Left ventricle myocardium inferior (tissue), 1 donor: ENCODE measurements around the gene MDFI. TPM values are rescaled to one million over a fixed set of nuclear protein-coding genes. Genes with fewer than 3 reads are reported as not detected.

ENCODE experiments used
- DNase-seq: peaks from one replicate; pipeline ENCODE4 v3.0.0-alpha.2; 2020
- H3K27ac ChIP-seq: fragments of 200-600 bp; replicated peaks from 2 replicates; pipeline ENCODE4 v1.8.0; 2021
- H3K27me3 ChIP-seq: fragments of 200-600 bp; 2 replicates; pipeline ENCODE4 v1.8.0; 2021; ENCODE audit warnings: low read depth
- H3K36me3 ChIP-seq: fragments of 200-600 bp; 2 replicates; pipeline ENCODE4 v1.8.0; 2021
- H3K4me1 ChIP-seq: fragments of 200-600 bp; 2 replicates; pipeline ENCODE4 v1.8.0; 2021
- H3K4me3 ChIP-seq: fragments of 200-600 bp; 2 replicates; pipeline ENCODE4 v1.8.0; 2021; ENCODE audit warnings: mild to moderate bottlenecking, moderate library complexity
- H3K9me3 ChIP-seq: fragments of 200-600 bp; replicated peaks from 2 replicates; pipeline ENCODE4 v1.8.0; 2021
- intact Hi-C: fragments of 100-400 bp; cut with micrococcal nuclease; formaldehyde crosslinking; loops from one replicate; pipeline ENCODE4 v1.11.0; 2022
- total RNA-seq: library from RNA; stranded (reverse); fragmentation: NEBNext Ultra II Directional; extraction: Animal tissue kit (Norgen Biotek cat#: 25700); gene quantifications from one replicate; pipeline ENCODE4 v1.2.1, GENCODE V29; 2021
- TF ChIP-seq, protein P1 (sequence below): fragments of 200-600 bp; IDR thresholded peaks from 2 replicates; pipeline ENCODE4 v1.8.0; 2021; ENCODE audit warnings: antibody characterized with exemption, mild to moderate bottlenecking, borderline replicate concordance
- donor health status: DM: no; HTN: yes; CAD: no; lungs with severe emphysema.

MDFI gene
- total RNA-seq, 1 donor from 2014 or later = 0.77 TPM

DNA sequence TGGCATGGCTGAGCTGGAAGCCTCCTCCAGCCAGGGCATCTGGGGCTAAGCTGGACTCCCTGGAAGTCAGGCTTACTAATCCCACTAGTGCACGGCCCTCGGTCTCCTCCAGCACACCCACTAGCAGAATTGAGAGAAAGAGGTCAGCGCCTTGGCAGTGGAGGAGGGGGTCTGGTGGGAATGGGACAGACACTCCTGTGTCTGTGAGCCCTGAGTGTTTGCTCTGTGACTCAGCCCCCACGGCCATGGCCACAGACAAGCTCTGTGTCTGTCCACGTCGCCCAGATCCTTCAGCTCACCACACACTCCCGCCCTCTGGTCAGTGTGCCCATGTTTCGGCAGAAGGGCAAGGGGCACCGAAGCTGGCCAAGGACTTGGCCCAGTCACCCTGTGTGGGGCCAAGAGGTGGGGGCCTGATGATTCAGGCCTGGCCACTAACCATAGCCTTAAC, 8.8 kb downstream of the MDFI start:
- DNase-seq = no peak
- no peaks in the 10 kb centered on the region for H3K4me1 ChIP-seq
- intact Hi-C loops = no loop called here
- H3K27me3 ChIP-seq = peaks cover 32% of the 10 kb centered on the region
- H3K36me3 ChIP-seq = no peaks in the 10 kb centered on the region
- no peak overlapping the region for H3K4me3 ChIP-seq
- no peaks in the 10 kb centered on the region for H3K9me3 ChIP-seq
- TF ChIP-seq, protein P1, sequence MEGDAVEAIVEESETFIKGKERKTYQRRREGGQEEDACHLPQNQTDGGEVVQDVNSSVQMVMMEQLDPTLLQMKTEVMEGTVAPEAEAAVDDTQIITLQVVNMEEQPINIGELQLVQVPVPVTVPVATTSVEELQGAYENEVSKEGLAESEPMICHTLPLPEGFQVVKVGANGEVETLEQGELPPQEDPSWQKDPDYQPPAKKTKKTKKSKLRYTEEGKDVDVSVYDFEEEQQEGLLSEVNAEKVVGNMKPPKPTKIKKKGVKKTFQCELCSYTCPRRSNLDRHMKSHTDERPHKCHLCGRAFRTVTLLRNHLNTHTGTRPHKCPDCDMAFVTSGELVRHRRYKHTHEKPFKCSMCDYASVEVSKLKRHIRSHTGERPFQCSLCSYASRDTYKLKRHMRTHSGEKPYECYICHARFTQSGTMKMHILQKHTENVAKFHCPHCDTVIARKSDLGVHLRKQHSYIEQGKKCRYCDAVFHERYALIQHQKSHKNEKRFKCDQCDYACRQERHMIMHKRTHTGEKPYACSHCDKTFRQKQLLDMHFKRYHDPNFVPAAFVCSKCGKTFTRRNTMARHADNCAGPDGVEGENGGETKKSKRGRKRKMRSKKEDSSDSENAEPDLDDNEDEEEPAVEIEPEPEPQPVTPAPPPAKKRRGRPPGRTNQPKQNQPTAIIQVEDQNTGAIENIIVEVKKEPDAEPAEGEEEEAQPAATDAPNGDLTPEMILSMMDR = no peak
- no peak overlapping the region for H3K27ac ChIP-seq

GRCh38 chr6:41648070-41648585, 9.9 kb downstream of the MDFI start:
- no peak for DNase-seq
- intact Hi-C loops = no loop called here

DNA sequence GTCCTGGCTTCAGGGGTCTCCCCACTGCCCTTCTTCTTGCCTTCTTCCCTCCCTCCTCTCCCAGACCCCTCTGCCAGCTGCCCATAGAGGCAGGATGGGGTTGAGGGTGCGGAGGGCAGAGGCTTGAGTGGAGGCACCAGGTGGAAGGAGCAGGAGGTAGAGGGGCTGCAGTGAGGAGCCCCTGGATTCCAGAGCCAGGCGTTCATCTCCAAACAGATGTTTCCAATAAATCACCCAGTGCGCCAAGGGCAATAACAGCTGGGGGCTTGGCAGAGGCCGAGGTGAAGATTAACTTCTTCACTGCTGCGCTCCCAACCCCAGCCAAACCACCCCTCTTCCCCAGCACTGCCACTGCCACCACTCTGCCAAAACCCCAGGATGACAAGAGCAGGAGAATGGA, 10.7 kb downstream of the MDFI start:
- Histone ChIP-seq H3K27me3 (peaks cover 32% of the 10 kb centered on the region), H3K4me3 (no peak overlapping the region), H3K27ac (no peak overlapping the region), H3K36me3 (no peaks in the 10 kb centered on the region), H3K4me1 (no peaks in the 10 kb centered on the region), H3K9me3 (no peaks in the 10 kb centered on the region)
- no peak for DNase-seq
- TF ChIP-seq, protein P1 = no peak
- intact Hi-C loops = no loop called here

More at GRCh38 chr6:41648070-41648585, 9.9 kb downstream of the MDFI start:
- H3K4me3 ChIP-seq = no peak overlapping the region
- no peaks in the 10 kb centered on the region for H3K9me3 ChIP-seq
- no peaks in the 10 kb centered on the region for H3K4me1 ChIP-seq
- no peak overlapping the region for H3K27ac ChIP-seq
- TF ChIP-seq, protein P1 = no peak
- peaks cover 32% of the 10 kb centered on the region for H3K27me3 ChIP-seq
- no peaks in the 10 kb centered on the region for H3K36me3 ChIP-seq

- peaks cover 34% of the 10 kb centered on the region for H3K27me3 ChIP-seq
- H3K9me3 ChIP-seq = no peaks in the 10 kb centered on the region
- intact Hi-C loops = no loop called here
- no peaks in the 10 kb centered on the region for H3K36me3 ChIP-seq
- TF ChIP-seq, protein P1 = no peak
- H3K27ac ChIP-seq = no peak overlapping the region
- no peaks in the 10 kb centered on the region for H3K4me1 ChIP-seq
- no peak overlapping the region for H3K4me3 ChIP-seq
- DNase-seq = no peak
Observed at GRCh38 chr6:41649596-41649995, 11.3 kb downstream of the MDFI start.

DNA sequence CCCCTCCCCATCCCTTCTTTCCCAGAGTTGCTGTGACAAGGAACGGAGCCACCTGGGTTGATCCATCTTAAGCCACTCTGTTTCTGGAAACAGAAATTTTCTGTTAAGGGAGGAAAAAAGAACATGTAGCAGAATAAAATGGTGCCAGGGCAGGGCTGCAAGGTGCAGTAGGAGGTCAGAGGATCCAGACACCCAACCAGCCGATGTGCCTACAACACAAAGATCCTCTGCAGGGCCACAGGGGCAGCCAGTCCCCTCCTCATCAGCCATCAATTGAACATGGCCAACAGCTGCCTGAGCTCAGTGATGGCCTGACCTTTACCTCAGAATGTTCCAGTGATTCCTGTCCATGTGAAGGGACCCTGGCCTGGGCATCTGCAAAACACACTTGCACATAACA, 11.9 kb downstream of the MDFI start:
- Histone ChIP-seq H3K27me3 (peaks cover 36% of the 10 kb centered on the region), H3K9me3 (no peaks in the 10 kb centered on the region), H3K27ac (no peak overlapping the region), H3K4me3 (no peak overlapping the region), H3K36me3 (no peaks in the 10 kb centered on the region), H3K4me1 (no peaks in the 10 kb centered on the region)
- TF ChIP-seq, protein P1 = no peak
- no peak for DNase-seq
- intact Hi-C loops = no loop called here
